GM12878 (cell line): ENCODE measurements around the gene MBD2. TPM values are rescaled to one million over a fixed set of nuclear protein-coding genes. Genes with fewer than 3 reads are reported as not detected.

ENCODE experiments used
- ATF7 ChIP-seq: fragments of 450-650 bp; IDR thresholded peaks from 2 replicates; pipeline ENCODE4 v1.6.1; 2016; ENCODE audit warnings: low read depth, mild to moderate bottlenecking
- BMI1 ChIP-seq: fragments of 450-650 bp; IDR thresholded peaks from 2 replicates; pipeline ENCODE4 v1.6.1; 2016; ENCODE audit warnings: mild to moderate bottlenecking, moderate library complexity, borderline replicate concordance
- CBFB ChIP-seq: IDR thresholded peaks from 2 replicates; pipeline ENCODE4 v1.6.1; 2016; ENCODE audit warnings: antibody characterized with exemption, low read depth
- CBX5 ChIP-seq: sonication (generic); IDR thresholded peaks from 2 replicates; pipeline ENCODE4 v1.6.1; 2016; ENCODE audit warnings: low read depth, moderate library complexity, mild to moderate bottlenecking, inconsistent platforms
- CEBPB ChIP-seq, 2 experiments: fragments of 150-350 bp in 1 of 2; IDR thresholded peaks; 2 replicates each; pipeline ENCODE4 v1.6.1; 2012 to 2014; ENCODE audit warnings: low read depth in 2 of 2, low read length in 2 of 2, borderline replicate concordance in 1 of 2, inconsistent platforms in 1 of 2
- EED ChIP-seq: sonication (generic); IDR thresholded peaks from 2 replicates; pipeline ENCODE4 v1.6.1; 2016; ENCODE audit warnings: antibody characterized with exemption, low read depth
- FOS ChIP-seq: IDR thresholded peaks from 3 replicates; pipeline ENCODE4 v1.6.1; 2011; ENCODE audit warnings: borderline replicate concordance; ENCODE audit not compliant: insufficient read length; ENCODE audit errors: extremely low read depth
- GABPA ChIP-seq: IDR thresholded peaks from 2 replicates; pipeline ENCODE4 v1.6.1; 2014; ENCODE audit warnings: antibody characterized with exemption, low read depth, mild to moderate bottlenecking, inconsistent platforms
- HDAC2 ChIP-seq: fragments of 200-600 bp; sonication (generic); IDR thresholded peaks from 2 replicates; pipeline ENCODE4 v1.6.1; 2017
- HSF1 ChIP-seq: fragments of 150-350 bp; IDR thresholded peaks from 2 replicates; pipeline ENCODE4 v1.6.1; 2014; ENCODE audit warnings: mild to moderate bottlenecking, low read depth, low read length
- KDM1A ChIP-seq: fragments of 200-600 bp; sonication (generic); IDR thresholded peaks from 2 replicates; pipeline ENCODE4 v1.6.1; 2016; ENCODE audit warnings: borderline replicate concordance
- MEF2A ChIP-seq: IDR thresholded peaks from 2 replicates; pipeline ENCODE4 v1.6.1; 2011; ENCODE audit warnings: low read depth, mild to moderate bottlenecking, low read length, moderate library complexity; ENCODE audit not compliant: insufficient read depth
- MLLT1 ChIP-seq: fragments of 450-650 bp; IDR thresholded peaks from 2 replicates; pipeline ENCODE4 v1.6.1; 2016; ENCODE audit warnings: mild to moderate bottlenecking
- NFYA ChIP-seq: IDR thresholded peaks from 2 replicates; pipeline ENCODE4 v1.6.1; 2011; ENCODE audit warnings: low read depth, mild to moderate bottlenecking, low read length, improper control_type of control experiment, borderline replicate concordance
- PAX5 ChIP-seq: IDR thresholded peaks from 2 replicates; pipeline ENCODE4 v1.6.1; 2011; ENCODE audit warnings: low read depth, low read length, borderline replicate concordance
- PAX8 ChIP-seq: fragments of 450-650 bp; IDR thresholded peaks from 2 replicates; pipeline ENCODE4 v1.6.1; 2017; ENCODE audit warnings: mild to moderate bottlenecking, moderate library complexity
- POLR2A ChIP-seq: IDR thresholded peaks from 2 replicates; pipeline ENCODE4 v1.6.1; 2011; ENCODE audit warnings: low read depth, mild to moderate bottlenecking, low read length
- POLR2AphosphoS2 ChIP-seq: IDR thresholded peaks from 2 replicates; pipeline ENCODE4 v1.6.1; 2011; ENCODE audit warnings: low read depth, mild to moderate bottlenecking, low read length, improper control_type of control experiment, moderate library complexity
- POU2F2 ChIP-seq: IDR thresholded peaks from 3 replicates; pipeline ENCODE4 v1.6.1; 2011; ENCODE audit warnings: low read depth, mild to moderate bottlenecking, low read length, borderline replicate concordance
- SMAD1 ChIP-seq: fragments of 450-650 bp; IDR thresholded peaks from 2 replicates; pipeline ENCODE4 v1.6.1; 2018; ENCODE audit warnings: mild to moderate bottlenecking, low read depth; ENCODE audit not compliant: partially characterized antibody
- SP1 ChIP-seq: IDR thresholded peaks from one replicate; pipeline ENCODE4 v1.6.1; 2011; ENCODE audit warnings: low read depth, low read length
- SPI1 ChIP-seq: IDR thresholded peaks from 2 replicates; pipeline ENCODE4 v1.6.1; 2011; ENCODE audit warnings: low read depth, mild to moderate bottlenecking, low read length, moderate library complexity, borderline replicate concordance; ENCODE audit not compliant: insufficient read depth
- SREBF2 ChIP-seq: IDR thresholded peaks from 2 replicates; pipeline ENCODE4 v1.6.1; 2012; ENCODE audit warnings: mild to moderate bottlenecking, low read length
- STAT1 ChIP-seq: fragments of 450-650 bp; conservative IDR thresholded peaks from 2 replicates; pipeline ENCODE4 v1.6.1; 2014; ENCODE audit warnings: antibody characterized with exemption, mild to moderate bottlenecking
- TAF1 ChIP-seq: IDR thresholded peaks from 2 replicates; pipeline ENCODE4 v1.6.1; 2011; ENCODE audit warnings: mild to moderate bottlenecking, low read depth, low read length, borderline replicate concordance
- TBL1XR1 ChIP-seq: IDR thresholded peaks from 2 replicates; pipeline ENCODE4 v1.6.1; 2012; ENCODE audit warnings: low read depth, low read length, improper control_type of control experiment
- YBX1 ChIP-seq: fragments of 450-650 bp; IDR thresholded peaks from 2 replicates; pipeline ENCODE4 v1.6.1; 2016; ENCODE audit warnings: antibody characterized with exemption
- ZBED1 ChIP-seq: IDR thresholded peaks from 2 replicates; pipeline ENCODE4 v1.6.1; 2016; ENCODE audit warnings: borderline replicate concordance
- ZNF384 ChIP-seq: IDR thresholded peaks from 2 replicates; pipeline ENCODE4 v1.6.1; 2012; ENCODE audit warnings: low read depth, mild to moderate bottlenecking, low read length, improper control_type of control experiment, borderline replicate concordance
- polyA plus RNA-seq, 11 experiments: library from polyadenylated mRNA; depleted of rRNA in 4 of 11; unstranded in 6 of 11; stranded (reverse) in 5 of 11; fragments of >200 nt; fragmentation: Nextera tagmentation in 4 of 11; fragmentation: Illumina TruSeq in 1 of 11; extraction: Ambion mirVana in 4 of 11; extraction: Trizol in 1 of 11; gene quantifications; 1 replicate in 1 of 11; 2 replicates in 10 of 11; pipeline versions ENCODE4 v1.2.1 to v1.2.3, GENCODE V29; 2011 to 2016; ENCODE audit warnings: inconsistent platforms in 2 of 11, missing spikeins in 2 of 11, low read depth in 1 of 11
- total RNA-seq, 4 experiments: library from RNA; depleted of rRNA in 3 of 4; stranded (reverse); fragments of >200 nt in 3 of 4; fragmentation: Illumina TruSeq in 1 of 4; extraction: Trizol in 1 of 4; gene quantifications; 2 replicates each; pipeline versions ENCODE4 v1.2.1 to v1.2.3, GENCODE V29; 2013 to 2021
- TF ChIP-seq, protein P1 (sequence below): fragments of 450-650 bp; conservative IDR thresholded peaks from 2 replicates; pipeline ENCODE4 v1.6.1; 2017; ENCODE audit warnings: mild to moderate bottlenecking, moderate library complexity

Gene MBD2
- total and polyA plus RNA-seq, 10 of the 15 experiments (the other 5 are each of a cell fraction or from before 2014, with no cell fraction given), result 24.1 to 276 (median 57.9) TPM

DNA sequence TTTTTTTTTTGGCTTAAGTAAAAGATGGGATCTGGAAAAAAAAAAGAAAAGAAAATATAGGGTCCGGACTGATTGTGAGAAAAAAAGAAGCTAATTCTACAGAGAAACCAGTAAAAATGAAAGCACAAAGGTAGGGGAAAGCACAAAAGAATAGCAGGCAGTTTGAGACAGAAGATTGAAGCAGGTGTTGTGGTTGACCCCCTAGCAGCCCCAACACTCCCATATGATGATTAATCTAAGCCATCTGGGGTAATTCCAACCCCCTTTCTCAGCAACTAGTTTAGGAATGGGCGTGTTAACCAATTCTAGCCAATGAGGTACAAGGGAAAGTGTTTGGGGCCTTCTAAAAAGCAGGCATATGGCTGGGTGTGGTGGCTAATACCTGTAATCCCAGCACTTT, 77.0 kb downstream of the MBD2 start (continued):
- peak; percentile 61 for TF ChIP-seq SP1
- no peak for TF ChIP-seq SREBF2
- no peak for TF ChIP-seq POLR2A
- no peak for TF ChIP-seq NFYA
- TF ChIP-seq TBL1XR1, result peak; percentile 49; the same call in 1 of the 2 replicates
- TF ChIP-seq EED, result peak; percentile 91
- peak; percentile 67 for TF ChIP-seq ATF7
- no peak for TF ChIP-seq HDAC2
- no peak for TF ChIP-seq TAF1
- peak; percentile 84; the same call in 1 of the 2 replicates for TF ChIP-seq PAX5
- no peak for TF ChIP-seq YBX1
- TF ChIP-seq MEF2A, result peak; percentile 74
- TF ChIP-seq CEBPB (IDR thresholded peaks at IDR 0.05; ENCODE audit: borderline replicate concordance in 1 of 2, low read depth in 2 of 2, low read length in 2 of 2), result 0 out of 4 replicates have a peak, but pooled peaks of 1 of the 2 experiments have one; percentile 23
- no peak for TF ChIP-seq POLR2AphosphoS2
- TF ChIP-seq MLLT1, result 0 out of 2 replicates have a peak, but pooled peaks have one; percentile 31
- TF ChIP-seq POU2F2, result peak; percentile 79; the same call in 1 of the 3 replicates
- TF ChIP-seq, protein P1, sequence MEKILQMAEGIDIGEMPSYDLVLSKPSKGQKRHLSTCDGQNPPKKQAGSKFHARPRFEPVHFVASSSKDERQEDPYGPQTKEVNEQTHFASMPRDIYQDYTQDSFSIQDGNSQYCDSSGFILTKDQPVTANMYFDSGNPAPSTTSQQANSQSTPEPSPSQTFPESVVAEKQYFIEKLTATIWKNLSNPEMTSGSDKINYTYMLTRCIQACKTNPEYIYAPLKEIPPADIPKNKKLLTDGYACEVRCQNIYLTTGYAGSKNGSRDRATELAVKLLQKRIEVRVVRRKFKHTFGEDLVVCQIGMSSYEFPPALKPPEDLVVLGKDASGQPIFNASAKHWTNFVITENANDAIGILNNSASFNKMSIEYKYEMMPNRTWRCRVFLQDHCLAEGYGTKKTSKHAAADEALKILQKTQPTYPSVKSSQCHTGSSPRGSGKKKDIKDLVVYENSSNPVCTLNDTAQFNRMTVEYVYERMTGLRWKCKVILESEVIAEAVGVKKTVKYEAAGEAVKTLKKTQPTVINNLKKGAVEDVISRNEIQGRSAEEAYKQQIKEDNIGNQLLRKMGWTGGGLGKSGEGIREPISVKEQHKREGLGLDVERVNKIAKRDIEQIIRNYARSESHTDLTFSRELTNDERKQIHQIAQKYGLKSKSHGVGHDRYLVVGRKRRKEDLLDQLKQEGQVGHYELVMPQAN, result no peak
- TF ChIP-seq SPI1, result no peak
- peak; percentile 91 for TF ChIP-seq CBFB
- TF ChIP-seq CBX5, result peak; percentile 77; the same call in 1 of the 2 replicates
- TF ChIP-seq PAX8, result no peak
- no peak for TF ChIP-seq HSF1
- TF ChIP-seq BMI1, result no peak
- no peak for TF ChIP-seq KDM1A
- TF ChIP-seq FOS, result no peak
- peak; percentile 65; the same call in 1 of the 2 replicates for TF ChIP-seq ZBED1
- no peak for TF ChIP-seq SMAD1
- no peak for TF ChIP-seq STAT1
- TF ChIP-seq GABPA, result no peak
- peak; percentile 66; the same call in 1 of the 2 replicates for TF ChIP-seq ZNF384
